Kidney (tissue), 14 donors: ENCODE measurements around the gene PDE9A. TPM values are rescaled to one million over a fixed set of nuclear protein-coding genes. Genes with fewer than 3 reads are reported as not detected.

ENCODE experiments used
- DNase-seq, 5 donors: peaks; one replicate each; pipeline ENCODE4 v3.0.0-alpha.2; 2013 to 2020
- FAIRE-seq: peaks from 2 replicates; lab custom pipeline; 2012; peaks lifted over from hg19 to GRCh38; lab: Jason Lieb, UNC
- H3K27ac ChIP-seq, 2 donors: one replicate each; pipeline ENCODE4 v1.7.0; 2013; ENCODE audit warnings: low read depth in 2 of 2, low read length in 2 of 2, inconsistent platforms in 1 of 2
- H3K27me3 ChIP-seq: one replicate; pipeline ENCODE4 v1.7.1; 2013; ENCODE audit warnings: low read length, inconsistent platforms; ENCODE audit not compliant: control insufficient read depth, insufficient read depth
- H3K36me3 ChIP-seq, 3 donors: one replicate each; pipeline versions ENCODE4 v1.7.0 to v1.7.1; 2013; ENCODE audit warnings: low read length in 3 of 3, control low read depth in 1 of 3, inconsistent platforms in 1 of 3; ENCODE audit not compliant: insufficient read depth in 3 of 3, control insufficient read depth in 2 of 3
- H3K4me1 ChIP-seq, 3 donors: one replicate each; pipeline versions ENCODE4 v1.7.0 to v1.7.1; 2013; ENCODE audit warnings: low read length in 3 of 3, inconsistent platforms in 1 of 3, low read depth in 1 of 3; ENCODE audit not compliant: control insufficient read depth in 2 of 3, insufficient read depth in 2 of 3
- H3K4me3 ChIP-seq, 3 donors: one replicate each; pipeline versions ENCODE4 v1.7.0 to v1.8.1; 2013; ENCODE audit warnings: low read length in 3 of 3, control low read depth in 1 of 3, inconsistent platforms in 1 of 3
- H3K9ac ChIP-seq, 3 donors: one replicate each; pipeline versions ENCODE4 v1.7.0 to v1.7.1; 2013; ENCODE audit warnings: low read length in 3 of 3, control low read depth in 1 of 3, inconsistent platforms in 1 of 3
- H3K9me3 ChIP-seq, 3 donors: one replicate each; pipeline versions ENCODE4 v1.7.0 to v1.7.1; 2013; ENCODE audit warnings: low read length in 3 of 3, control low read depth in 1 of 3, inconsistent platforms in 1 of 3; ENCODE audit not compliant: control insufficient read depth in 2 of 3, insufficient read depth in 1 of 3
- intact Hi-C: fragments of 100-400 bp; cut with DNase I; formaldehyde crosslinking; loops from one replicate; pipeline ENCODE4 v1.11.1; 2022
- polyA plus RNA-seq: library from polyadenylated mRNA; stranded (reverse); fragments of 350-450 nt; fragmentation: Illumina TruSeq; extraction: RNeasy Lipid Tissue Mini Kit (QIAGEN cat#74804); gene quantifications from one replicate; pipeline ENCODE4 v1.2.3, GENCODE V29; 2014; ENCODE audit warnings: low read depth, low replicate concordance; ENCODE audit not compliant: insufficient read depth
- total RNA-seq: library from RNA; stranded (reverse); fragmentation: NEBNext Ultra II Directional; extraction: Animal tissue kit (Norgen Biotek cat#: 25700); gene quantifications from one replicate; pipeline ENCODE4 v1.2.1, GENCODE V29; 2021
- TF ChIP-seq, protein P1 (sequence below): IDR thresholded peaks from 3 replicates; pipeline ENCODE4 v1.5.1; 2012; ENCODE audit warnings: mild to moderate bottlenecking, moderate library complexity, borderline replicate concordance; ENCODE audit not compliant: insufficient read depth; ENCODE audit errors: extremely low read depth
- donor health status: control.
- donor health status: control.
- donor health status: control.
- donor health status: control.
- donor health status: control.
- donor health status: DM: yes; HTN: yes; CAD: no.
- donor health status: Normal renal cell carcinoma (clear cell type).

The PDE9A gene
- total and polyA plus RNA-seq, 2 donors from 2014 or later, result 30.1 to 39.0 TPM

DNA sequence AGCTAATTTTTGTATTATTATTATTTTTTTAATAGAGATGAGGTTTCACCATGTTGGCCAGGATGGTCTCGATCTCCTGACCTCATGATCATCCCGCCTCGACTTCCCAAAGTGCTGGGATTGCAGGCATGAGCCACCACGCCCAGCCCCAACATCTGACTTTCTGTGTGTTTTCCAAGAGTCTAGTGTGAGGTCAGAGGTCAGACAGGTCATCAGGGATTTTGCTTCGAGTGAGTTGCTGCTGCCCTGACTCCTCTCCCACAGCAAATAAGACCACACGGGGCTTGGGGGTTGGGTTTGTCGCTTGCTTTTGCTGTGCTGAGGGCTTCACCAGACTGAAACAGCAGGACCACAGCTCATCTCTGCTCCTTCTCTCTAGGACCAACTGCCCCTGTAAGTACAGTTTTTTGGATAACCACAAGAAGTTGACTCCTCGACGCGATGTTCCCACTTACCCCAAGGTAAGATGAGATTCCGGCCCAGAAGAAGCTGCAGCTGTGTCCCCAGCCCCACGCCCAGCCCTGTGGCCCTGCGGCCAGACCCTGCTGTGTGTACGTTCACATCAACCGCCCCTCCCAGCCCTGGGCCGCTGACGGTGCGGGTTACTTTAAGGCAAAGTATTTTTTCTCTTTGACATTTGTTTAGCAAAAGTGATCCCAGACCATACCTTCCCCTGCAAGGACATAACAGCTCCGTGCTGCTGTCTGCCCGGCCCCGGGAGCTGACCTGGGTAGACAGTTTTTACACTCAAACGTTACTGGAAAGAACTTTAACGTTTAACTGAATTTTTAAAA lies 97.5 kb downstream of the PDE9A start:
- DNase-seq, result peak in 1 of 5 donors; percentile 57
- peaks cover 0 to 11% (median 0%) of the 10 kb centered on the region in 3 donors for H3K36me3 ChIP-seq
- no peak overlapping the region for H3K9ac ChIP-seq
- H3K9me3 ChIP-seq, result no peaks in the 10 kb centered on the region
- FAIRE-seq, result no peak
- no peak overlapping the region for H3K4me3 ChIP-seq
- H3K27me3 ChIP-seq, result no peaks in the 10 kb centered on the region
- no peaks in the 10 kb centered on the region for H3K4me1 ChIP-seq
- TF ChIP-seq, protein P1, sequence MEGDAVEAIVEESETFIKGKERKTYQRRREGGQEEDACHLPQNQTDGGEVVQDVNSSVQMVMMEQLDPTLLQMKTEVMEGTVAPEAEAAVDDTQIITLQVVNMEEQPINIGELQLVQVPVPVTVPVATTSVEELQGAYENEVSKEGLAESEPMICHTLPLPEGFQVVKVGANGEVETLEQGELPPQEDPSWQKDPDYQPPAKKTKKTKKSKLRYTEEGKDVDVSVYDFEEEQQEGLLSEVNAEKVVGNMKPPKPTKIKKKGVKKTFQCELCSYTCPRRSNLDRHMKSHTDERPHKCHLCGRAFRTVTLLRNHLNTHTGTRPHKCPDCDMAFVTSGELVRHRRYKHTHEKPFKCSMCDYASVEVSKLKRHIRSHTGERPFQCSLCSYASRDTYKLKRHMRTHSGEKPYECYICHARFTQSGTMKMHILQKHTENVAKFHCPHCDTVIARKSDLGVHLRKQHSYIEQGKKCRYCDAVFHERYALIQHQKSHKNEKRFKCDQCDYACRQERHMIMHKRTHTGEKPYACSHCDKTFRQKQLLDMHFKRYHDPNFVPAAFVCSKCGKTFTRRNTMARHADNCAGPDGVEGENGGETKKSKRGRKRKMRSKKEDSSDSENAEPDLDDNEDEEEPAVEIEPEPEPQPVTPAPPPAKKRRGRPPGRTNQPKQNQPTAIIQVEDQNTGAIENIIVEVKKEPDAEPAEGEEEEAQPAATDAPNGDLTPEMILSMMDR, result no peak
- intact Hi-C loops, result no loop called here
- H3K27ac ChIP-seq, result no peak overlapping the region

DNA sequence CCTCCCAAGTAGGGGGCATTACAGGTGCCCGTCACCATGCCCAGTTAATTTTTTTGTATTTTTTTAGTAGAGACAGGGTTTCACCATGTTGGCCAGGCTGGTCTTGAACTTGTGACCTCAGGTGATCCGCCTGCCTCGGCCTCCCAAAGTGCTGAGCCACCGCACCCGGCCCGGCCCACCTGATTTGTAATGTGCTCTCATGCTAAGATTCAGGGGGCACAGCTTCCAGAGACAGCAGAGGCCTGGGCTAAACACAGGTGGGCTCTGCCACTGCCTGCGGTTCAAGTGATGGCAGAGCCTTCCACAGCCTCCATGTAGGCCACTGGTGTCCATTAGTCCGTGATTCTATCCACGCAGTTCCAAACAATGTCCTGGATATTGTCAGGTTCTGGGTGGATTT lies 98.4 kb downstream of the PDE9A start:
- H3K27ac ChIP-seq, result no peak overlapping the region
- H3K27me3 ChIP-seq, result no peaks in the 10 kb centered on the region
- no peak overlapping the region for H3K9ac ChIP-seq
- intact Hi-C loops, result no loop called here
- no peaks in the 10 kb centered on the region for H3K9me3 ChIP-seq
- peaks cover 0 to 9% (median 2%) of the 10 kb centered on the region in 3 donors for H3K36me3 ChIP-seq
- H3K4me3 ChIP-seq, result no peak overlapping the region
- no peak for FAIRE-seq
- no peaks in the 10 kb centered on the region for H3K4me1 ChIP-seq
- peak in 1 of 5 donors; percentile 57 for DNase-seq
- TF ChIP-seq, protein P1, result no peak

DNA sequence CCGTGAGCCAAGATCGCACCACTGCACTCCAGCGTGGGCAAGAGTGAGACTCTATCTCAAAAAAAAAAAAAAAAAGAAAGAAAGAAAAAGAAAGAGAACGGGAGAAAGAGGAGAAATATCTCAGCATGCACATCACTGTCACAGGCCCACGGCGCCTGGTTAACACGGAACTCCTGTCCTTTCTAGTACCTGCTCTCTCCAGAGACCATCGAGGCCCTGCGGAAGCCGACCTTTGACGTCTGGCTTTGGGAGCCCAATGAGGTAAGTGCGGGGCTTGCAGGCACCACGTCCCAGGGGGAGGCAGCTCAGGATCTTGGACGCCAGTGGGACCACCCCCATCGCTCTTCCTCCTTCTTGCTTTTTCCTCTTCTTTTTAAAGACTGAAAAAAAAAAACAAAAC lies 100.4 kb downstream of the PDE9A start:
- H3K9me3 ChIP-seq, result no peaks in the 10 kb centered on the region
- intact Hi-C loops, result no loop called here
- H3K27ac ChIP-seq, result no peak overlapping the region
- no peaks in the 10 kb centered on the region for H3K27me3 ChIP-seq
- TF ChIP-seq, protein P1, result no peak
- FAIRE-seq, result no peak
- peaks cover 0 to 7% (median 2%) of the 10 kb centered on the region in 3 donors for H3K36me3 ChIP-seq
- H3K9ac ChIP-seq, result no peak overlapping the region
- no peaks in the 10 kb centered on the region for H3K4me1 ChIP-seq
- H3K4me3 ChIP-seq, result no peak overlapping the region
- DNase-seq, result peak in 1 of 5 donors; percentile 34
